GM12878 (cell line): ENCODE measurements around the gene PTCD3. TPM values are rescaled to one million over a fixed set of nuclear protein-coding genes. Genes with fewer than 3 reads are reported as not detected.

ENCODE experiments used
- BCL3 ChIP-seq: IDR thresholded peaks from 2 replicates; pipeline ENCODE4 v1.6.1; 2011; ENCODE audit warnings: borderline replicate concordance, low read depth, mild to moderate bottlenecking, moderate library complexity, low read length; ENCODE audit not compliant: insufficient read depth, poor library complexity, severe bottlenecking
- CBFB ChIP-seq: IDR thresholded peaks from 2 replicates; pipeline ENCODE4 v1.6.1; 2016; ENCODE audit warnings: antibody characterized with exemption, low read depth
- CEBPB ChIP-seq, 2 experiments: fragments of 150-350 bp in 1 of 2; IDR thresholded peaks; 2 replicates each; pipeline ENCODE4 v1.6.1; 2012 to 2014; ENCODE audit warnings: low read depth in 2 of 2, low read length in 2 of 2, borderline replicate concordance in 1 of 2, inconsistent platforms in 1 of 2
- CHD1 ChIP-seq: IDR thresholded peaks from 2 replicates; pipeline ENCODE4 v1.6.1; 2012; ENCODE audit warnings: low read depth, low read length, improper control_type of control experiment
- CREM ChIP-seq: IDR thresholded peaks from 2 replicates; pipeline ENCODE4 v1.6.1; 2014; ENCODE audit warnings: antibody characterized with exemption, low read depth
- FOXM1 ChIP-seq: IDR thresholded peaks from 2 replicates; pipeline ENCODE4 v1.6.1; 2012; ENCODE audit warnings: low read depth, mild to moderate bottlenecking, inconsistent platforms, low read length, moderate library complexity
- MEF2B ChIP-seq: fragments of 450-650 bp; IDR thresholded peaks from 2 replicates; pipeline ENCODE4 v1.6.1; 2018; ENCODE audit warnings: mild to moderate bottlenecking, moderate library complexity; ENCODE audit not compliant: partially characterized antibody, poor library complexity, severe bottlenecking
- NFYB ChIP-seq: IDR thresholded peaks from 2 replicates; pipeline ENCODE4 v1.6.1; 2011; ENCODE audit warnings: low read depth, mild to moderate bottlenecking, low read length, improper control_type of control experiment, moderate library complexity; ENCODE audit not compliant: insufficient read depth
- NR2F1 ChIP-seq: fragments of 450-650 bp; conservative IDR thresholded peaks from 2 replicates; pipeline ENCODE4 v1.6.1; 2017; ENCODE audit warnings: mild to moderate bottlenecking
- PAX5 ChIP-seq: IDR thresholded peaks from 2 replicates; pipeline ENCODE4 v1.6.1; 2011; ENCODE audit warnings: low read depth, low read length, borderline replicate concordance
- POLR2A ChIP-seq: IDR thresholded peaks from 2 replicates; pipeline ENCODE4 v1.6.1; 2011; ENCODE audit warnings: low read depth, mild to moderate bottlenecking, low read length
- RB1 ChIP-seq: fragments of 450-650 bp; formaldehyde crosslinking; IDR thresholded peaks from 2 replicates; pipeline ENCODE4 v1.6.1; 2017; ENCODE audit warnings: mild to moderate bottlenecking, borderline replicate concordance
- RBBP5 ChIP-seq: fragments of 200-600 bp; sonication (generic); conservative IDR thresholded peaks from 2 replicates; pipeline ENCODE4 v1.6.1; 2016
- RUNX3 ChIP-seq: IDR thresholded peaks from 2 replicates; pipeline ENCODE4 v1.6.1; 2012; ENCODE audit warnings: low read length, inconsistent platforms
- SMAD5 ChIP-seq: IDR thresholded peaks from 2 replicates; pipeline ENCODE4 v1.6.1; 2016; ENCODE audit warnings: antibody characterized with exemption, low read depth
- SMARCA5 ChIP-seq: fragments of 450-650 bp; IDR thresholded peaks from 2 replicates; pipeline ENCODE4 v1.6.1; 2017; ENCODE audit warnings: mild to moderate bottlenecking
- TAF1 ChIP-seq: IDR thresholded peaks from 2 replicates; pipeline ENCODE4 v1.6.1; 2011; ENCODE audit warnings: mild to moderate bottlenecking, low read depth, low read length, borderline replicate concordance
- YY1 ChIP-seq: IDR thresholded peaks from 2 replicates; pipeline ENCODE4 v1.6.1; 2011; ENCODE audit warnings: low read depth, mild to moderate bottlenecking, low read length
- ZNF207 ChIP-seq: fragments of 450-650 bp; IDR thresholded peaks from 2 replicates; pipeline ENCODE4 v1.6.1; 2014; ENCODE audit warnings: antibody characterized with exemption, mild to moderate bottlenecking, borderline replicate concordance
- ZNF687 ChIP-seq: fragments of 450-650 bp; IDR thresholded peaks from 2 replicates; pipeline ENCODE4 v1.6.1; 2017; ENCODE audit warnings: mild to moderate bottlenecking, moderate library complexity
- polyA plus RNA-seq, 11 experiments: library from polyadenylated mRNA; depleted of rRNA in 4 of 11; unstranded in 6 of 11; stranded (reverse) in 5 of 11; fragments of >200 nt; fragmentation: Nextera tagmentation in 4 of 11; fragmentation: Illumina TruSeq in 1 of 11; extraction: Ambion mirVana in 4 of 11; extraction: Trizol in 1 of 11; gene quantifications; 1 replicate in 1 of 11; 2 replicates in 10 of 11; pipeline versions ENCODE4 v1.2.1 to v1.2.3, GENCODE V29; 2011 to 2016; ENCODE audit warnings: inconsistent platforms in 2 of 11, missing spikeins in 2 of 11, low read depth in 1 of 11
- total RNA-seq, 4 experiments: library from RNA; depleted of rRNA in 3 of 4; stranded (reverse); fragments of >200 nt in 3 of 4; fragmentation: Illumina TruSeq in 1 of 4; extraction: Trizol in 1 of 4; gene quantifications; 2 replicates each; pipeline versions ENCODE4 v1.2.1 to v1.2.3, GENCODE V29; 2013 to 2021
- TF ChIP-seq, protein P1 (sequence below): fragments of 450-650 bp; IDR thresholded peaks from 2 replicates; pipeline ENCODE4 v1.6.1; 2017; ENCODE audit warnings: mild to moderate bottlenecking
- TF ChIP-seq, protein P2 (sequence below): IDR thresholded peaks from 2 replicates; pipeline ENCODE4 v1.6.1; 2012; ENCODE audit warnings: low read length, inconsistent platforms

The PTCD3 gene
- total and polyA plus RNA-seq, 10 of the 15 experiments (the other 5 are each of a cell fraction or from before 2014, with no cell fraction given), result 44.7 to 177 (median 127) TPM

- no peak; the same call in 1 of the 2 replicates for TF ChIP-seq RBBP5
- TF ChIP-seq SMARCA5, result no peak
- TF ChIP-seq TAF1, result peak; percentile 98
- TF ChIP-seq MEF2B, result peak; percentile 43
- peak; percentile 81; the same call in 1 of the 2 replicates for TF ChIP-seq NFYB
- 0 out of 2 replicates have a peak, but pooled peaks have one; percentile 26 for TF ChIP-seq FOXM1
- TF ChIP-seq NR2F1, result peak; percentile 70; the same call in 1 of the 2 replicates
- no peak for TF ChIP-seq RUNX3
- peak; percentile 60; the same call in 1 of the 2 replicates for TF ChIP-seq RB1
- no peak; the same call in 1 of the 2 replicates for TF ChIP-seq CBFB
- TF ChIP-seq POLR2A, result peak; percentile 99
- peak; percentile 99 for TF ChIP-seq CHD1
- no peak for TF ChIP-seq BCL3
- TF ChIP-seq CREM, result peak; percentile 42
- TF ChIP-seq, protein P1, sequence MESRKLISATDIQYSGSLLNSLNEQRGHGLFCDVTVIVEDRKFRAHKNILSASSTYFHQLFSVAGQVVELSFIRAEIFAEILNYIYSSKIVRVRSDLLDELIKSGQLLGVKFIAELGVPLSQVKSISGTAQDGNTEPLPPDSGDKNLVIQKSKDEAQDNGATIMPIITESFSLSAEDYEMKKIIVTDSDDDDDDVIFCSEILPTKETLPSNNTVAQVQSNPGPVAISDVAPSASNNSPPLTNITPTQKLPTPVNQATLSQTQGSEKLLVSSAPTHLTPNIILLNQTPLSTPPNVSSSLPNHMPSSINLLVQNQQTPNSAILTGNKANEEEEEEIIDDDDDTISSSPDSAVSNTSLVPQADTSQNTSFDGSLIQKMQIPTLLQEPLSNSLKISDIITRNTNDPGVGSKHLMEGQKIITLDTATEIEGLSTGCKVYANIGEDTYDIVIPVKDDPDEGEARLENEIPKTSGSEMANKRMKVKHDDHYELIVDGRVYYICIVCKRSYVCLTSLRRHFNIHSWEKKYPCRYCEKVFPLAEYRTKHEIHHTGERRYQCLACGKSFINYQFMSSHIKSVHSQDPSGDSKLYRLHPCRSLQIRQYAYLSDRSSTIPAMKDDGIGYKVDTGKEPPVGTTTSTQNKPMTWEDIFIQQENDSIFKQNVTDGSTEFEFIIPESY, result no peak
- TF ChIP-seq, protein P2, sequence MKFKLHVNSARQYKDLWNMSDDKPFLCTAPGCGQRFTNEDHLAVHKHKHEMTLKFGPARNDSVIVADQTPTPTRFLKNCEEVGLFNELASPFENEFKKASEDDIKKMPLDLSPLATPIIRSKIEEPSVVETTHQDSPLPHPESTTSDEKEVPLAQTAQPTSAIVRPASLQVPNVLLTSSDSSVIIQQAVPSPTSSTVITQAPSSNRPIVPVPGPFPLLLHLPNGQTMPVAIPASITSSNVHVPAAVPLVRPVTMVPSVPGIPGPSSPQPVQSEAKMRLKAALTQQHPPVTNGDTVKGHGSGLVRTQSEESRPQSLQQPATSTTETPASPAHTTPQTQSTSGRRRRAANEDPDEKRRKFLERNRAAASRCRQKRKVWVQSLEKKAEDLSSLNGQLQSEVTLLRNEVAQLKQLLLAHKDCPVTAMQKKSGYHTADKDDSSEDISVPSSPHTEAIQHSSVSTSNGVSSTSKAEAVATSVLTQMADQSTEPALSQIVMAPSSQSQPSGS, result no peak
- TF ChIP-seq ZNF207, result 0 out of 2 replicates have a peak, but pooled peaks have one; percentile 14
- TF ChIP-seq SMAD5, result peak; percentile 95
- TF ChIP-seq CEBPB (IDR thresholded peaks at IDR 0.05; ENCODE audit: borderline replicate concordance in 1 of 2, low read depth in 2 of 2, low read length in 2 of 2), result no peak
- TF ChIP-seq YY1, result peak; percentile 98
- peak; percentile 73 for TF ChIP-seq ZNF687
- TF ChIP-seq PAX5, result peak; percentile 13; the same call in 1 of the 2 replicates
Measured at GRCh38 chr2:86105969-86106945, at the start of gene PTCD3 (continued).
